GM12892 (cell line): ENCODE measurements around the gene VMAC.

Source experiments
- DNase-seq: peaks from one replicate; pipeline ENCODE4 v3.0.0; 2011; ENCODE audit not compliant: insufficient read length
- FAIRE-seq: peaks from 2 replicates; lab custom pipeline; 2011; peaks lifted over from hg19 to GRCh38; lab: Jason Lieb, UNC
- POLR2A ChIP-seq: IDR thresholded peaks from 2 replicates; pipeline ENCODE4 v1.6.1; 2011; ENCODE audit warnings: low read depth, low read length, control low read depth
- POLR2AphosphoS5 ChIP-seq: IDR thresholded peaks from 2 replicates; pipeline ENCODE4 v1.6.1; 2011; ENCODE audit warnings: low read depth, low read length, control low read depth
- TAF1 ChIP-seq: IDR thresholded peaks from 2 replicates; pipeline ENCODE4 v1.6.1; 2011; ENCODE audit warnings: low read depth, mild to moderate bottlenecking, control low read depth, low read length, borderline replicate concordance

Gene VMAC

GRCh38 chr19:5913739-5914357 is 9.2 kb downstream of the VMAC start, which contains the start of gene CAPS:
TSS of gene CAPS (plus strand) at chr19:5914254. CDS start at chr19:5914407, 153 bp downstream.
- TF ChIP-seq POLR2AphosphoS5 (no peak), POLR2A (no peak), TAF1 (no peak)
- no peak for FAIRE-seq

GRCh38 chr19:5914358-5914774 is 9.7 kb downstream of the VMAC start:
- FAIRE-seq (no peak), DNase-seq (no peak)
- no peak for TF ChIP-seq POLR2AphosphoS5
- no peak; the same call in 1 of the 2 replicates for TF ChIP-seq POLR2A
- TF ChIP-seq TAF1 = no peak

More at GRCh38 chr19:5913739-5914357, 9.2 kb downstream of the VMAC start, which contains the start of gene CAPS:
- DNase-seq = no peak

GRCh38 chr19:5914946-5915781 is 10.5 kb downstream of the VMAC start:
- no peak for FAIRE-seq

GRCh38 chr19:5915782-5916165 is 11.1 kb downstream of the VMAC start:
- DNase-seq (no peak), FAIRE-seq (no peak)
- TF ChIP-seq TAF1 (no peak), POLR2A (no peak), POLR2AphosphoS5 (no peak)

More at GRCh38 chr19:5914946-5915781, 10.5 kb downstream of the VMAC start:
- TF ChIP-seq TAF1 = no peak
- TF ChIP-seq POLR2AphosphoS5 = no peak
- TF ChIP-seq POLR2A = no peak
- DNase-seq = no peak

GRCh38 chr19:5916181-5916708 is 11.6 kb downstream of the VMAC start:
- DNase-seq (no peak), FAIRE-seq (no peak)
- TF ChIP-seq POLR2AphosphoS5 = no peak
- TF ChIP-seq POLR2A = no peak

- no peak for TF ChIP-seq TAF1
- no peak for TF ChIP-seq POLR2AphosphoS5
- no peak for TF ChIP-seq POLR2A
- no peak for DNase-seq
- no peak for FAIRE-seq
These were observed 12.9 kb downstream of the VMAC start for GRCh38 chr19:5917431-5918107.

GRCh38 chr19:5918463-5919079 is 13.9 kb downstream of the VMAC start:
- TF ChIP-seq POLR2A (no peak), POLR2AphosphoS5 (no peak), TAF1 (no peak)
- DNase-seq (no peak), FAIRE-seq (no peak)

- FAIRE-seq = no peak
These were observed 17.0 kb downstream of the VMAC start for GRCh38 chr19:5921516-5922160.

GRCh38 chr19:5922161-5922545 is 17.5 kb downstream of the VMAC start:
- DNase-seq (no peak), FAIRE-seq (no peak)
- TF ChIP-seq POLR2AphosphoS5 = no peak
- no peak for TF ChIP-seq POLR2A
- TF ChIP-seq TAF1 = no peak

More at GRCh38 chr19:5921516-5922160, 17.0 kb downstream of the VMAC start:
- no peak for TF ChIP-seq POLR2AphosphoS5
- TF ChIP-seq TAF1 = no peak
- no peak for TF ChIP-seq POLR2A
- DNase-seq = no peak

GRCh38 chr19:5923356-5923755 is 18.7 kb downstream of the VMAC start:
- TF ChIP-seq POLR2A = no peak
- TF ChIP-seq POLR2AphosphoS5 = no peak
- no peak for TF ChIP-seq TAF1
- FAIRE-seq = no peak
- DNase-seq = no peak
